Loucy (cell line): ENCODE results near the gene CPXM2.

ENCODE experiments used
- H2AFZ ChIP-seq: fragments of 200-600 bp; sonication (generic); 2 replicates; pipeline ENCODE4 v1.6.0; 2016; ENCODE audit warnings: antibody characterized with exemption, mild to moderate bottlenecking, low read length, moderate library complexity
- H3F3A ChIP-seq: fragments of 200-600 bp; 2 replicates; pipeline ENCODE4 v1.6.0; 2016; ENCODE audit warnings: antibody characterized with exemption, low read depth, mild to moderate bottlenecking
- H3K27me3 ChIP-seq: fragments of 200-600 bp; sonication (generic); 2 replicates; pipeline ENCODE4 v1.6.1; 2014; ENCODE audit warnings: low read length, mild to moderate bottlenecking; ENCODE audit not compliant: insufficient read depth, poor library complexity, severe bottlenecking
- H3K36me3 ChIP-seq: fragments of 200-600 bp; sonication (generic); 2 replicates; pipeline ENCODE4 v1.6.1; 2016; ENCODE audit warnings: low read length; ENCODE audit not compliant: insufficient read depth
- H3K4me1 ChIP-seq: fragments of 200-600 bp; sonication (generic); 2 replicates; pipeline ENCODE4 v1.5.1; 2014; ENCODE audit warnings: low read length, mild to moderate bottlenecking; ENCODE audit not compliant: insufficient read depth, poor library complexity, severe bottlenecking
- H3K4me2 ChIP-seq: fragments of 200-600 bp; sonication (generic); 2 replicates; pipeline ENCODE4 v1.6.0; 2014; ENCODE audit warnings: antibody characterized with exemption, low read length, low read depth, mild to moderate bottlenecking; ENCODE audit not compliant: poor library complexity, severe bottlenecking
- H3K4me3 ChIP-seq: fragments of 200-600 bp; sonication (generic); 2 replicates; pipeline ENCODE4 v1.5.1; 2014; ENCODE audit warnings: low read length, mild to moderate bottlenecking, mixed read lengths; ENCODE audit not compliant: poor library complexity, severe bottlenecking
- H3K79me2 ChIP-seq: fragments of 200-600 bp; sonication (generic); 2 replicates; pipeline ENCODE4 v1.6.1; 2014; ENCODE audit warnings: low read length; ENCODE audit not compliant: insufficient read depth
- H3K9ac ChIP-seq: fragments of 200-600 bp; sonication (generic); 2 replicates; pipeline ENCODE4 v1.6.0; 2014; ENCODE audit warnings: mild to moderate bottlenecking, low read depth, low read length, moderate library complexity; ENCODE audit not compliant: poor library complexity, severe bottlenecking
- H3K9me2 ChIP-seq: fragments of 200-600 bp; sonication (generic); replicated peaks from 2 replicates; pipeline ENCODE4 v1.6.1; 2016; ENCODE audit warnings: low read depth, low read length, mixed read lengths
- H3K9me3 ChIP-seq: fragments of 200-600 bp; sonication (generic); 2 replicates; pipeline ENCODE4 v1.6.1; 2014; ENCODE audit warnings: mild to moderate bottlenecking, antibody characterized with exemption, low read length, low read depth; ENCODE audit not compliant: insufficient read depth
- H4K20me1 ChIP-seq: fragments of 200-600 bp; sonication (generic); 2 replicates; pipeline ENCODE4 v1.6.0; 2014; ENCODE audit warnings: antibody characterized with exemption, low read length, mild to moderate bottlenecking; ENCODE audit not compliant: insufficient read depth, poor library complexity, severe bottlenecking
- CTCF ChIP-seq: fragments of 200-600 bp; sonication (generic); conservative IDR thresholded peaks from 2 replicates; pipeline ENCODE4 v1.5.1; 2014; ENCODE audit warnings: mild to moderate bottlenecking, antibody characterized with exemption, low read length
- EZH2phosphoT487 ChIP-seq: fragments of 200-600 bp; IDR thresholded peaks from 2 replicates; pipeline ENCODE4 v1.6.1; 2018; ENCODE audit warnings: antibody characterized with exemption, mild to moderate bottlenecking, moderate library complexity, borderline replicate concordance

CPXM2 gene

GRCh38 chr10:123890756-123891143 is 857 bp downstream of the CPXM2 start:
- H3K9ac ChIP-seq = no peak overlapping the region
- H3K4me1 ChIP-seq = no peaks in the 10 kb centered on the region
- no peaks in the 10 kb centered on the region for H3K9me2 ChIP-seq
- no peaks in the 10 kb centered on the region for H3K36me3 ChIP-seq
- no peak overlapping the region for H3K4me3 ChIP-seq
- H3K4me2 ChIP-seq = no peak overlapping the region
- TF ChIP-seq CTCF (no peak), EZH2phosphoT487 (no peak)
- H3F3A ChIP-seq = no peaks in the 10 kb centered on the region
- no peaks in the 10 kb centered on the region for H3K9me3 ChIP-seq
- no peaks in the 10 kb centered on the region for H3K79me2 ChIP-seq
- H4K20me1 ChIP-seq = no peaks in the 10 kb centered on the region
- H2AFZ ChIP-seq = no peak overlapping the region
- no peaks in the 10 kb centered on the region for H3K27me3 ChIP-seq

- no peak overlapping the region for H2AFZ ChIP-seq
- H3K9me2 ChIP-seq = no peaks in the 10 kb centered on the region
- no peak for TF ChIP-seq EZH2phosphoT487
- TF ChIP-seq CTCF = no peak
- H3K79me2 ChIP-seq = no peaks in the 10 kb centered on the region
- 0 out of 2 replicates have a peak, but pooled peaks cover 3% of the 10 kb centered on the region for H3K9me3 ChIP-seq
- no peaks in the 10 kb centered on the region for H3K36me3 ChIP-seq
- H3K27me3 ChIP-seq = no peaks in the 10 kb centered on the region
- H3K4me2 ChIP-seq = no peak overlapping the region
- no peaks in the 10 kb centered on the region for H3F3A ChIP-seq
- no peaks in the 10 kb centered on the region for H4K20me1 ChIP-seq
- no peak overlapping the region for H3K4me3 ChIP-seq
- no peaks in the 10 kb centered on the region for H3K4me1 ChIP-seq
- no peak overlapping the region for H3K9ac ChIP-seq
Measured at GRCh38 chr10:123890226-123890625, 1.4 kb downstream of the CPXM2 start.

GRCh38 chr10:123889821-123890220 is 1.8 kb downstream of the CPXM2 start:
- no peaks in the 10 kb centered on the region for H3K79me2 ChIP-seq
- H3K36me3 ChIP-seq = no peaks in the 10 kb centered on the region
- H4K20me1 ChIP-seq = no peaks in the 10 kb centered on the region
- no peaks in the 10 kb centered on the region for H3K9me2 ChIP-seq
- no peak overlapping the region for H3K4me3 ChIP-seq
- no peaks in the 10 kb centered on the region for H3K27me3 ChIP-seq
- H3K9me3 ChIP-seq = 0 out of 2 replicates have a peak, but pooled peaks cover 3% of the 10 kb centered on the region
- TF ChIP-seq CTCF (no peak), EZH2phosphoT487 (no peak)
- no peaks in the 10 kb centered on the region for H3K4me1 ChIP-seq
- no peak overlapping the region for H3K9ac ChIP-seq
- H2AFZ ChIP-seq = no peak overlapping the region
- H3F3A ChIP-seq = no peaks in the 10 kb centered on the region
- H3K4me2 ChIP-seq = no peak overlapping the region
